ENCODE measurements around the gene KRT12. TPM values are rescaled to one million over a fixed set of nuclear protein-coding genes. Genes with fewer than 3 reads are reported as not detected.

The KRT12 gene
- total RNA-seq, 1 donor from 2014 or later, result not detected

DNA sequence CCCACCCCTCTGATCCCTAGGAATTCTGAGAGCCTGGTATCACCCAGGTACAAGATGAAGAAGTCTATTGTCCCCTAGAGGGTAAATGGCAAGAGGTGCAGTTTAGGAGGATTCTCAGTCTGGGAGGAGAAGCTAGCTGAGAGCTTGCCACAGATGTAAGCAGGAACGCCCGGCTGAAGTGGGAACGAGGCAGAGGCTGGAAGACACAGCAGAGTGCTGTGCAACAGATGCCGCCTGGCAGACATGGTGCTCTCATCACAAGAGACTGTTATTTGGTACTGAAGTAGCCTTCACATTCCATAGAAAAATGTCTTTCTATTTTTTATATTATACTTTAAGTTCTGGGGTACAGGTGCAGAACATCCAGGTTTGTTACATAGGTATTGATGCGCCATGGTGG, 38.3 kb upstream of the KRT12 start:
- Mint-ChIP-seq H3K4me3 (ENCODE audit: unreplicated experiment) (no peak overlapping the region), H3K27me3 (ENCODE audit: unreplicated experiment) (no peaks in the 10 kb centered on the region), H3K9me3 (ENCODE audit: unreplicated experiment) (no peaks in the 10 kb centered on the region), H3K4me1 (ENCODE audit: low read depth, unreplicated experiment) (peaks cover 2% of the 10 kb centered on the region), H3K36me3 (ENCODE audit: unreplicated experiment) (no peaks in the 10 kb centered on the region), H3K27ac (ENCODE audit: unreplicated experiment) (no peak overlapping the region)
- DNase-seq, result no peak
- TF ChIP-seq, protein P1, sequence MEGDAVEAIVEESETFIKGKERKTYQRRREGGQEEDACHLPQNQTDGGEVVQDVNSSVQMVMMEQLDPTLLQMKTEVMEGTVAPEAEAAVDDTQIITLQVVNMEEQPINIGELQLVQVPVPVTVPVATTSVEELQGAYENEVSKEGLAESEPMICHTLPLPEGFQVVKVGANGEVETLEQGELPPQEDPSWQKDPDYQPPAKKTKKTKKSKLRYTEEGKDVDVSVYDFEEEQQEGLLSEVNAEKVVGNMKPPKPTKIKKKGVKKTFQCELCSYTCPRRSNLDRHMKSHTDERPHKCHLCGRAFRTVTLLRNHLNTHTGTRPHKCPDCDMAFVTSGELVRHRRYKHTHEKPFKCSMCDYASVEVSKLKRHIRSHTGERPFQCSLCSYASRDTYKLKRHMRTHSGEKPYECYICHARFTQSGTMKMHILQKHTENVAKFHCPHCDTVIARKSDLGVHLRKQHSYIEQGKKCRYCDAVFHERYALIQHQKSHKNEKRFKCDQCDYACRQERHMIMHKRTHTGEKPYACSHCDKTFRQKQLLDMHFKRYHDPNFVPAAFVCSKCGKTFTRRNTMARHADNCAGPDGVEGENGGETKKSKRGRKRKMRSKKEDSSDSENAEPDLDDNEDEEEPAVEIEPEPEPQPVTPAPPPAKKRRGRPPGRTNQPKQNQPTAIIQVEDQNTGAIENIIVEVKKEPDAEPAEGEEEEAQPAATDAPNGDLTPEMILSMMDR (IDR thresholded peaks at IDR 0.05; ENCODE audit: partially characterized antibody, unreplicated experiment), result no peak

DNA sequence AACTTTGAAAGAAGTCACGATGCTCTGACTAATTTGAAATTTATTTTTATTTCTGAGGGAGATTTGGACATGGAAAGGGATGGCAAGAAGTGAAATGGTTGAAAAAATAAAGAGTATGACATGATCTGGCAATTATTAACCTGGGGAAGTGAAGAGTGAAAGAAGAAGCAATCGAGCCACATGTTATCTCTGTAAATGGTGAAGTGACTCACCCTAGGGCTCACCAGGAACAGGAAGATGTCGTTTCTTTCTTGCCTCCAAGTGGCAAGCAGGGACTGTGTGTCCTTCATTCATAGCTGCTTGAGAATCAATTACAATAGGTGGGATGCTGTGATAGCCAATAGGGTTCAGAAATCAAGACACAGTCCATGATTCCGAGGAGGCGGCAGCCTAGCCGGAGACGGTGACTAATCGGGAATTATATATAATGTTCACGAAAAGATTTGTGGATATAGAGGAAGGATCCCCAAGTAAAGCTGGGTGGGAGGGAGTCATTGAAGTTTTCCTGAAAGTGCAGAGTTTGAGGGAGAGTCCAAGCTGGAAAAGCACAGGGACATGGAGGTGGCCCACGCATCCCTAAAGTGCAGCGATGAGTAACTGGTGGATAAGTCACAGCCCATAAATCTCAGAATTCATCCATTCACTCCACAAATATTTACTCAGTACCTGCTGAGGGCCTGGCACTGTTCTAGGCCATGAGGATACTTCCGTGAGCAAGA, 36.3 kb upstream of the KRT12 start:
- H3K4me1 Mint-ChIP-seq (ENCODE audit: low read depth, unreplicated experiment), result peaks cover 2% of the 10 kb centered on the region
- no peak for DNase-seq
- TF ChIP-seq, protein P1 (IDR thresholded peaks at IDR 0.05; ENCODE audit: partially characterized antibody, unreplicated experiment), result no peak
- no peaks in the 10 kb centered on the region for H3K9me3 Mint-ChIP-seq (ENCODE audit: unreplicated experiment)
- H3K27me3 Mint-ChIP-seq (ENCODE audit: unreplicated experiment), result no peaks in the 10 kb centered on the region
- no peak overlapping the region for H3K4me3 Mint-ChIP-seq (ENCODE audit: unreplicated experiment)
- H3K36me3 Mint-ChIP-seq (ENCODE audit: unreplicated experiment), result no peaks in the 10 kb centered on the region
- no peak overlapping the region for H3K27ac Mint-ChIP-seq (ENCODE audit: unreplicated experiment)

DNA sequence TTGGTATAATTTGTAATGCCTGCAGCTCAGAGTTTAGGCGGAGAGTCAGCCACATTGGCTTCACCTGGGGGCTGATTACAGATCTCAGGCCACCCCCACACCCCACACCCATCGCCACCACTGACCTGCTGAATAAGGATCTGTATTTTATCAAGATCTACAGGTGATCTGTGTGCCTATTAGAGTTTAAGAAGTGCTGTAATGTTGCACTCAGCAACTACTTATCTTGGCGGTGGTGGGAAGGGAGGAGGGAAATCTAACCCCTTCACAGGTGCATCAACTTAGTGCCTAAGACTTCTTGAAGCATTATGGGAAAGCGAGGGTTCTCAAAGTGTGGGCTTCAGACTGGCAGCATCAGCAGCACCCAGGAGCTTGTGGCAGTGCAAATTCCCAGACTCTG, 35.5 kb upstream of the KRT12 start:
- Mint-ChIP-seq H3K4me3 (ENCODE audit: unreplicated experiment) (no peak overlapping the region), H3K4me1 (ENCODE audit: low read depth, unreplicated experiment) (peaks cover 2% of the 10 kb centered on the region), H3K27ac (ENCODE audit: unreplicated experiment) (no peak overlapping the region), H3K9me3 (ENCODE audit: unreplicated experiment) (no peaks in the 10 kb centered on the region), H3K36me3 (ENCODE audit: unreplicated experiment) (no peaks in the 10 kb centered on the region), H3K27me3 (ENCODE audit: unreplicated experiment) (no peaks in the 10 kb centered on the region)
- no peak for DNase-seq
- TF ChIP-seq, protein P1 (IDR thresholded peaks at IDR 0.05; ENCODE audit: partially characterized antibody, unreplicated experiment), result no peak

DNA sequence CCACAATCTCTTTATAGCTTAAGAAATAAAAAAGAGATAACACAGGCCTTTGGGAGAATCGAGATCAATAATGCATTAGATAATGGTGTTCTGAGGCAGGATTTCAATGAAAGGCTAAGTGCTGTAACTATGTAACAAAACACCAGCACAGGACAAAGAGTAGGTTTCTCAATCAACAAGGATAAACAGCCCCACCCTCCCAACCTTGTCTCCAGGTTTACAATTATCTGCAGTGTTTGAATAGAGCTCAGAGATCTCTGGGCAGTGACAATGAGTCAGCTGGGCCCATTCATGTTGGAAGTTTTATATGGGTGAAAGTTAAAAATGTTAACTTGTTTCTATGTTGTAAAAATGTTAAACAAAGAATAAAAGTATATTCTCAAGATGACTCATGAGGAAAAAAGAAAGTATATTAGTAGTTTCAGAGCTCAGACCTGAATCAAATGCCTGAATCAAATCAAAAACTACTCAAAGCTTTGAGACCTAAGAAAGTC, 35.0 kb upstream of the KRT12 start:
- Mint-ChIP-seq H3K27ac (ENCODE audit: unreplicated experiment) (no peak overlapping the region), H3K4me3 (ENCODE audit: unreplicated experiment) (no peak overlapping the region), H3K9me3 (ENCODE audit: unreplicated experiment) (no peaks in the 10 kb centered on the region), H3K4me1 (ENCODE audit: low read depth, unreplicated experiment) (peaks cover 2% of the 10 kb centered on the region), H3K36me3 (ENCODE audit: unreplicated experiment) (no peaks in the 10 kb centered on the region), H3K27me3 (ENCODE audit: unreplicated experiment) (no peaks in the 10 kb centered on the region)
- TF ChIP-seq, protein P1 (IDR thresholded peaks at IDR 0.05; ENCODE audit: partially characterized antibody, unreplicated experiment), result no peak
- DNase-seq, result no peak

DNA sequence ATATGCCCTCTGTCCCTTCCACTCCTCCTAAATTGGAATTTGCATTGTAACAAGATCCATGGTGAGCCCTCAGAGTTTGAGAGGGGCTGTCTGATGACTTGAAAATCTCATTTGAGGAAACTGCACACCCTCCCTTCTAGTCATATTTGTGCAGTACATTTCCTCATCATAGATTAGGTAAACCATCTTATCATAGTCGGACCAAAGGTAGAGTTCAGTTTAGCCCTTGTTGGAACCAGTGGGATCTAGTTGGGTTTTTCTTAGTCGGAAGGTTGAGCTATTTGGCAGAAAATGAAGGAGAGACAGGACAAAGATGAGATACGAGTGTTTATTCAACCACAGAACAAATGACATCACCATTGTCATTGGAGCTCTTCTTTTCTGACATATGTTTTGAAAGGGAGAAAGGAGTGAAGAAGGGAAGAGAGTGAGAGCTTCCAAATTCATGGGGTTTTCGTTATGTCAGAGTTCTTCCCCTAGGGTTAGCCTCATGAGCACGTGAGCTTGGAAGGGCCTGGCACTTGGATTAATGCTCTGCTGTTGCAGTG, 33.9 kb upstream of the KRT12 start:
- DNase-seq, result no peak
- no peak overlapping the region for H3K4me3 Mint-ChIP-seq (ENCODE audit: unreplicated experiment)
- TF ChIP-seq, protein P1 (IDR thresholded peaks at IDR 0.05; ENCODE audit: partially characterized antibody, unreplicated experiment), result no peak
- H3K4me1 Mint-ChIP-seq (ENCODE audit: low read depth, unreplicated experiment), result peaks cover 2% of the 10 kb centered on the region
- H3K27me3 Mint-ChIP-seq (ENCODE audit: unreplicated experiment), result no peaks in the 10 kb centered on the region
- no peaks in the 10 kb centered on the region for H3K36me3 Mint-ChIP-seq (ENCODE audit: unreplicated experiment)
- H3K9me3 Mint-ChIP-seq (ENCODE audit: unreplicated experiment), result no peaks in the 10 kb centered on the region
- no peak overlapping the region for H3K27ac Mint-ChIP-seq (ENCODE audit: unreplicated experiment)

Data from glutamatergic neuron (in vitro differentiated cells).